ENCODE measurements around the gene FEZ2. TPM values are rescaled to one million over a fixed set of nuclear protein-coding genes. Genes with fewer than 3 reads are reported as not detected.

FEZ2 gene
- total RNA-seq, 4 donors from 2014 or later = 38.6 to 77.0 (median 46.2) TPM

DNA sequence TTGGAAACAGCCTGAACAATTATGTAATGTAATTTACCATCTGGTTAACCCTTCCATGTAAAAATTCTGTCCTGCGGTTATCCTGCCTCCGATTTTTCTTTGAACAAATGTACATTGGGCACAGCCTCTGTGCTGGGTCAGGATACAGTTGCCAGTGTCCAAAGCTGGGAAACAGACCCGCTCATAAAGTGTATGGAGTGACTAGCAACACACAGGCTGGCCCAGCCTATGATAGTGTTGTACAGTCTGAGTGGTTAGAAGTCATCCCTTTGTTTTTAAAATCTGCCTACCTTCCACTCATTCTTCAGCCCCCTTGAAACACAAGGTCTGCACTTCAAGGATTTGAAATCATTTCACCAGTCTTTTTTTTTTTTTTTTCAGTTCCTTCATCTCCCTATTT, 50.1 kb downstream of the FEZ2 start:
- Histone ChIP-seq H3K36me3 (peaks cover 4 to 71% of the 10 kb centered on the region in 2 donors), H3K27ac (no peak overlapping the region), H3K9me3 (no peaks in the 10 kb centered on the region), H3K4me3 (no peak overlapping the region), H3K27me3 (no peaks in the 10 kb centered on the region), H3K4me1 (peaks cover 0 to 12% (median 6%) of the 10 kb centered on the region in 3 donors)
- TF ChIP-seq POLR2A (IDR thresholded peaks at IDR 0.05) (no peak), EP300 (IDR thresholded peaks at IDR 0.05) (no peak), POLR2AphosphoS5 (IDR thresholded peaks at IDR 0.05) (no peak)
- TF ChIP-seq, protein P1, sequence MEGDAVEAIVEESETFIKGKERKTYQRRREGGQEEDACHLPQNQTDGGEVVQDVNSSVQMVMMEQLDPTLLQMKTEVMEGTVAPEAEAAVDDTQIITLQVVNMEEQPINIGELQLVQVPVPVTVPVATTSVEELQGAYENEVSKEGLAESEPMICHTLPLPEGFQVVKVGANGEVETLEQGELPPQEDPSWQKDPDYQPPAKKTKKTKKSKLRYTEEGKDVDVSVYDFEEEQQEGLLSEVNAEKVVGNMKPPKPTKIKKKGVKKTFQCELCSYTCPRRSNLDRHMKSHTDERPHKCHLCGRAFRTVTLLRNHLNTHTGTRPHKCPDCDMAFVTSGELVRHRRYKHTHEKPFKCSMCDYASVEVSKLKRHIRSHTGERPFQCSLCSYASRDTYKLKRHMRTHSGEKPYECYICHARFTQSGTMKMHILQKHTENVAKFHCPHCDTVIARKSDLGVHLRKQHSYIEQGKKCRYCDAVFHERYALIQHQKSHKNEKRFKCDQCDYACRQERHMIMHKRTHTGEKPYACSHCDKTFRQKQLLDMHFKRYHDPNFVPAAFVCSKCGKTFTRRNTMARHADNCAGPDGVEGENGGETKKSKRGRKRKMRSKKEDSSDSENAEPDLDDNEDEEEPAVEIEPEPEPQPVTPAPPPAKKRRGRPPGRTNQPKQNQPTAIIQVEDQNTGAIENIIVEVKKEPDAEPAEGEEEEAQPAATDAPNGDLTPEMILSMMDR (IDR thresholded peaks at IDR 0.05) = no peak
- 88 to 94% methylated on average over 3 of the region's 3 CpGs for WGBS, 2 donors (ENCODE audit: low coverage in 1 of 2)
- ATAC-seq = no peak

DNA sequence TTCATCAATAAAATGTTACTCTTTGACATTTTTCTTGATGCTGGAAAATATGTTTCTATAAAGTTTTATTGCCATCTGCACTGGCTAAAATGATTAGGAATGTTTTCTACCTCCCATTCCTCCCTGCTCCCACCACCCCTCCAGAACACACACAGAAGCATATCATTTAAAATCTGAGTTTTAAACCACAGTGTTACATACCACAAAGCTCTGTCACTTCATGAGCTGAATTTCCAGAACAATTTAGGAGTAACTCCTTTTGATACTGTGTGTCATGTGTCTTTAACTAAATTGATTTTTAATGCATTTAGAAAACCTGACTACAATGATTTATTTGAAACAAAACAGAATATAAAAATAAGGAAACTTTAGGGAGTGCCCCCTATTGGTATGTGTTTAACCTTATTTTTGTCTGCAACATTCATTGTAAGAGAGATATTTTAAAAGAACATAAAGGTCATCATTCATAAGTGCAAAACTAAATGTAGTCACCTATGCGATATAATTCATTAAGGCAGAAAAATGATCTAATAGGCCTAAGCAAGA, 52.0 kb downstream of the FEZ2 start:
- H3K36me3 ChIP-seq = peaks cover 0 to 71% of the 10 kb centered on the region in 2 donors
- no peaks in the 10 kb centered on the region for H3K27me3 ChIP-seq
- no peak for ATAC-seq
- H3K4me1 ChIP-seq = peaks cover 0 to 31% (median 6%) of the 10 kb centered on the region in 3 donors
- 0 to 59% methylated on average over 1 of the region's 1 CpG for WGBS, 2 donors (ENCODE audit: low coverage in 1 of 2)
- H3K4me3 ChIP-seq = no peak overlapping the region
- H3K27ac ChIP-seq = no peak overlapping the region
- H3K9me3 ChIP-seq = no peaks in the 10 kb centered on the region
- TF ChIP-seq, protein P1 (IDR thresholded peaks at IDR 0.05) = no peak
- TF ChIP-seq POLR2AphosphoS5 (IDR thresholded peaks at IDR 0.05) (no peak), POLR2A (IDR thresholded peaks at IDR 0.05) (no peak), EP300 (IDR thresholded peaks at IDR 0.05) (no peak)

DNA sequence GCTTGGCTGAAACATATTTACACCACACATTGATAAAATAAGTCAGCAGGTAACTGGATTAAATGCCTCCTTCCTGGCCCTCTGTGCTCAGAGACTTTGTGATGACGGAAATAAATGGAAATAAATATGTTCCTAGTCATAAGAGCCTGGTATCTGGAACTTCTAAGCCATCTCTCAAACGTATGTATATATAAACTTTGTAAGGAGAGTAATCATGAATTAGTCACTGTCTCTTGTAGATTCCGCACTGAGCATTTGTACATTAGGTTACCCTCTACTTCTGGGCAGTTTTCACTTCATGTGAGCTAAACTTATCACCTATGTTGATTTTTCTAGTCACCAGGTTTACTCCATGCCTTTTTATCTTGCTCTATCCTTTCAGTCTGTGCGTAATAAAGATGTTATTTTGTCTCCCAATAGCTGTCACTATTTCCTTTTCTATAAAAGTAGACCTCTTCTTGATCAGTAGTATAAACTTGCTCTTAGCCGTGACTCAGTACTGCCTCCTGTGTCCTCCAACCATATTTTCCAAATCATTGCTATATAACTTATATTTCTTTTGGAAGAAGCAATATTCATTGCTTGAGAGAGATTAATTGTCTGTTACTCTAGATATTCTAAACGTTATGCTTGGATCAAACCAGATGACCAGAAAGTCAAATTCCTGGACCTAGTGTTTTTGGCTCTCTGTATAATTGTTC, 53.2 kb downstream of the FEZ2 start:
- no peak for ATAC-seq
- Histone ChIP-seq H3K27ac (peak overlapping the region in 2 of 4 donors; percentile 1 to 15), H3K36me3 (peaks cover 0 to 77% of the 10 kb centered on the region in 2 donors), H3K27me3 (no peaks in the 10 kb centered on the region), H3K9me3 (no peaks in the 10 kb centered on the region), H3K4me3 (no peak overlapping the region), H3K4me1 (peaks cover 0 to 32% (median 6%) of the 10 kb centered on the region in 3 donors)
- 54 to 63% methylated on average over 6 of the region's 6 CpGs for WGBS, 2 donors (ENCODE audit: low coverage in 1 of 2)
- TF ChIP-seq EP300 (IDR thresholded peaks at IDR 0.05) (no peak), POLR2AphosphoS5 (IDR thresholded peaks at IDR 0.05) (no peak), POLR2A (IDR thresholded peaks at IDR 0.05) (no peak)
- TF ChIP-seq, protein P1 (IDR thresholded peaks at IDR 0.05) = peak in 3 of 4 experiments; percentile 7 to 13 (median 12)

DNA sequence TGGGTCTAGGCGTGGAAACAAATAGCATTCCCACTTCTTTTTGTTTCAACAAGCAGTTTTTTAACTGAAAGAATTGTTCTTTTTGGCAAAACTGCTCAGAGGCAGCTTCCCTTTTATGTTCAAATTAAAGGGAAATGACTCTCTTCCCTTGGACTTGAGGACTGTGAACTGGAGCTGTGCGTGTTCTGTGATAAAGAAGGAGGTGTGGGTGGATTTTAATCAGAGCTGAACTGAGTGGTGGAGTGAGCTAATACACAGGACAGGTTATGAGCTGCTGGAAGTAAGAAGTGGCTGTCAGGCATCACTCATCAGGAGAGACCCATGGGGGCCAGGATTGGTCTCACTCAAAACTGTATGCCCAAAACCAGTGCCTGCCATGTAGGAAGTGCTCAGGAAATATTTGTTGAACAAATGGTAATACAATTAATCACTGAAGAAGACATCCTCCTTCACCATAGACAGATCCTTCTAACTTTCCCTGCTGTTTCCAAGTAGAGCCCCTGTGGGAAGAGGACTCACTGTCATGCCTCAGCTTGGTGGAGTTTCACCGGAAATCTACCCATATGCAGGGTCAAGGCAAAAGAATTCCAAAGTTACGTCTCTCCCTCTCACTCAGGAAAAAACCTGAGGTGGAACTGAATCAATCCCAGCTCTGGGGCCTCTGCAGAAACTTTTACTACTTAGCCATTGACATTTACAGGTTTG, 55.9 kb downstream of the FEZ2 start:
- no peak for ATAC-seq
- H3K36me3 ChIP-seq = peaks cover 0 to 81% of the 10 kb centered on the region in 2 donors
- peaks cover 0 to 32% (median 6%) of the 10 kb centered on the region in 3 donors for H3K4me1 ChIP-seq
- peak overlapping the region in 2 of 4 donors; percentile 22 to 29 for H3K27ac ChIP-seq
- H3K9me3 ChIP-seq = no peaks in the 10 kb centered on the region
- no peaks in the 10 kb centered on the region for H3K27me3 ChIP-seq
- WGBS, 2 donors (ENCODE audit: low coverage in 1 of 2) = 65 to 79% methylated on average over 3 to 4 of the region's 4 CpGs
- H3K4me3 ChIP-seq = no peak overlapping the region
- no peak for TF ChIP-seq EP300 (IDR thresholded peaks at IDR 0.05)
- TF ChIP-seq, protein P1 (IDR thresholded peaks at IDR 0.05) = no peak
- TF ChIP-seq POLR2A (IDR thresholded peaks at IDR 0.05) = no peak
- TF ChIP-seq POLR2AphosphoS5 (IDR thresholded peaks at IDR 0.05) = no peak
